ENCODE results near the gene COL5A1.

- TF ChIP-seq CTCF (conservative IDR thresholded peaks at IDR 0.05 in 1 of 2, IDR thresholded peaks at IDR 0.05 in 1 of 2; ENCODE audit: low read depth in 1 of 2, low read length in 2 of 2) (no peak), EZH2 (IDR thresholded peaks at IDR 0.05; ENCODE audit: low read length, missing control alignments) (no peak)
Observed at GRCh38 chr9:134726026-134726721, 84.6 kb downstream of the COL5A1 start.

Data from fibroblast of lung (primary cell).